ENCODE results near the gene SPX. TPM values are rescaled to one million over a fixed set of nuclear protein-coding genes. Genes with fewer than 3 reads are reported as not detected.

The SPX gene
- total RNA-seq, 2 experiments from 2014 or later: not detected

- Mint-ChIP-seq H3K27ac (no peak overlapping the region), H3K9me3 (no peaks in the 10 kb centered on the region), H3K36me3 (ENCODE audit: low read depth) (no peaks in the 10 kb centered on the region), H3K27me3 (peaks cover 9% of the 10 kb centered on the region), H3K4me3 (no peak overlapping the region), H3K4me1 (ENCODE audit: low read depth) (no peaks in the 10 kb centered on the region)
- Histone ChIP-seq H3K36me3 (ENCODE audit: insufficient read depth, low read length) (no peaks in the 10 kb centered on the region), H3K9me3 (ENCODE audit: control insufficient read depth in 1 of 2, insufficient read depth in 1 of 2, low read length in 2 of 2) (no peaks in the 10 kb centered on the region), H3K4me1 (ENCODE audit: insufficient read depth, low read length) (no peaks in the 10 kb centered on the region), H3K27ac (ENCODE audit: low read depth in 1 of 2, low read length in 2 of 2) (no peak overlapping the region), H3K4me3 (ENCODE audit: low read length) (no peak overlapping the region), H3K27me3 (ENCODE audit: control insufficient read depth in 1 of 2, insufficient read depth in 2 of 2, low read length in 2 of 2) (no peaks in the 10 kb centered on the region)
- ATAC-seq (ENCODE audit: poor library complexity) (no peak), DNase-seq (no peak)
- CTCF ChIA-PET: no interaction called here
- POLR2A ChIA-PET: no interaction called here
- TF ChIP-seq CTCF (IDR thresholded peaks at IDR 0.05): no peak
- intact Hi-C loops (cut with DNase I, micrococcal nuclease): no loop called here
These were observed 51.4 kb downstream of the SPX start for GRCh38 chr12:21577516-21577915.

DNA sequence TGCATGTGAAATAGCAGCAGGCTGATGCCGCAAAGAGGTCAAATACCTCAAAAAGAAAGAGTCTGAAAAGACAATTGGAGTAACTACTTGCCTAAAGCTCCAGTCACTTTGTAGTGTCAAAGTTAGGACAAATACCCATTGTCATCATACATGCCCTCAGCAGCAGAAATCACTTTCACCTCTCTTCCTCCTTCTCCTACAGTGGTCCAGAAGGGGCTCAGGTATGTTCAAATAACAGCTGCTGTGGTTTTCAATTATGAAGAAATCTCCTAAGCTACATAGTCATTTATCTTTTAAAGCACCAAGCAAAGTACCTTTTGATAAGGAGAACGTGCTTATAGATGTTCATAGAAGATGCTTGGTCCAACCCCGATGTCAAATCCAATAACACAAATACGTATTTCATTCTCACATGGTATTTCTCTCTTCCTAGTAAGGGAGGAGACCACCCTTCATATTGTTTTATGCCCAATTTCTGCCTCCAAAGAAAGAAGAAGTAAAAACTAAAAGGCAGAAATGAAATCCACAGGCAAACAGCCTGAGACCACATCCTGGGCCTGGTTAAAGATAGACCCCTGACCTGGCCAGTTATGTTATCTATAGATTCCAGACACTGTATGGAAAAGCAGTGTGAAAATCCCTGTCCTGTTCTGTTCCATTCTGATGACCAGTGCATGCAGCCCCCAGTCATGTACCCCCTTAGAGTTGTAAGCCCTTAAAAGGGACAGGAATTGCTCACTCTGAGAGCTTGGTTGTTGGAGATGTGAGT is 54.8 kb downstream of the SPX start:
- ATAC-seq (ENCODE audit: poor library complexity): no peak
- H3K4me1 ChIP-seq (ENCODE audit: insufficient read depth, low read length): no peaks in the 10 kb centered on the region
- DNase-seq: no peak
- ChIA-PET POLR2A (no interaction called here), CTCF (no interaction called here)
- Mint-ChIP-seq H3K27me3 (peaks cover 18% of the 10 kb centered on the region), H3K4me1 (ENCODE audit: low read depth) (no peaks in the 10 kb centered on the region), H3K4me3 (no peak overlapping the region), H3K27ac (no peak overlapping the region), H3K9me3 (no peaks in the 10 kb centered on the region), H3K36me3 (ENCODE audit: low read depth) (no peaks in the 10 kb centered on the region)
- H3K27me3 ChIP-seq (ENCODE audit: control insufficient read depth in 1 of 2, insufficient read depth in 2 of 2, low read length in 2 of 2): no peaks in the 10 kb centered on the region
- no peak overlapping the region for H3K4me3 ChIP-seq (ENCODE audit: low read length)
- H3K27ac ChIP-seq (ENCODE audit: low read depth in 1 of 2, low read length in 2 of 2): no peak overlapping the region
- intact Hi-C loops (cut with DNase I, micrococcal nuclease): no loop called here
- H3K36me3 ChIP-seq (ENCODE audit: insufficient read depth, low read length): no peaks in the 10 kb centered on the region
- no peak for TF ChIP-seq CTCF (IDR thresholded peaks at IDR 0.05)
- H3K9me3 ChIP-seq (ENCODE audit: control insufficient read depth in 1 of 2, insufficient read depth in 1 of 2, low read length in 2 of 2): no peaks in the 10 kb centered on the region

Other genes with a start within 250 kb of the SPX start
- not detected for gene SLCO1A2, start 191.4 kb upstream of the SPX start, total RNA-seq
- gene IAPP, start 153.4 kb upstream of the SPX start, total RNA-seq: not detected
- 10 to 100 TPM; 38.4 to 43.5 TPM for gene PYROXD1, start 88.6 kb upstream of the SPX start, total RNA-seq
- gene RECQL, start 24.7 kb upstream of the SPX start, total RNA-seq: 10 to 100 TPM; 11.1 to 16.0 TPM
- gene GOLT1B, start 24.5 kb upstream of the SPX start, total RNA-seq: 10 to 100 TPM; 41.5 to 46.3 TPM
- under 1 TPM in 1 of 2 experiments, not detected in 1; 0.22 TPM for gene GYS2, start 78.6 kb downstream of the SPX start, total RNA-seq
- 100 to 1,000 TPM; 559 to 605 TPM for gene LDHB, start 131.5 kb downstream of the SPX start, total RNA-seq
- gene KCNJ8, start 248.4 kb downstream of the SPX start, total RNA-seq: not detected